ENCODE results near the gene ROBO1. TPM values are rescaled to one million over a fixed set of nuclear protein-coding genes. Genes with fewer than 3 reads are reported as not detected.

The ROBO1 gene
- total and polyA plus RNA-seq, 2 of the 8 experiments (the other 6 are each of a cell fraction or from before 2014, with no cell fraction given): 51.4 to 91.0 TPM

GRCh38 chr3:79111375-79112052 is 656.3 kb downstream of the ROBO1 start:
- Histone ChIP-seq H3K36me3 (ENCODE audit: control insufficient read depth in 2 of 4, insufficient read depth in 4 of 4, low read length in 3 of 4) (no peaks in the 10 kb centered on the region), H3K9me3 (ENCODE audit: insufficient read depth in 2 of 2, low read depth in 1 of 2, low read length in 1 of 2) (no peaks in the 10 kb centered on the region), H2BK5ac (ENCODE audit: low read depth, low read length) (no peak overlapping the region), H2AFZ (ENCODE audit: low read length) (no peak overlapping the region), H3K79me1 (ENCODE audit: low read depth, low read length) (no peaks in the 10 kb centered on the region), H3K56ac (replicated peaks; ENCODE audit: insufficient read length, low read depth, low read length) (no peak overlapping the region), H3K4me3 (ENCODE audit: extremely low read depth in 1 of 4, insufficient read depth in 2 of 4, low read depth in 3 of 4, low read length in 4 of 4) (no peak overlapping the region), H4K5ac (ENCODE audit: insufficient read length, low read depth, low read length) (no peak overlapping the region), H2BK15ac (ENCODE audit: low read length) (no peak overlapping the region), H3K9ac (replicated peaks in 1 of 4; ENCODE audit: extremely low read depth in 1 of 4, low read depth in 3 of 4, low read length in 3 of 4) (no peak overlapping the region), H4K20me1 (replicated peaks in 1 of 2; ENCODE audit: control insufficient read depth in 1 of 2, insufficient read depth in 2 of 2, low read length in 2 of 2) (no peaks in the 10 kb centered on the region), H2BK20ac (ENCODE audit: low read length) (no peak overlapping the region), H3K23ac (ENCODE audit: insufficient read length) (no peak overlapping the region), H3K27me3 (replicated peaks in 1 of 4; ENCODE audit: control insufficient read depth in 3 of 4, extremely low read depth in 1 of 4, insufficient read depth in 3 of 4, low read length in 3 of 4) (no peaks in the 10 kb centered on the region), H3K79me2 (ENCODE audit: control insufficient read depth in 1 of 2, insufficient read depth in 2 of 2, low read length in 2 of 2) (no peaks in the 10 kb centered on the region), H3K18ac (ENCODE audit: extremely low read depth, low read length) (no peak overlapping the region), H3K4me1 (replicated peaks in 1 of 4; ENCODE audit: control insufficient read depth in 3 of 4, insufficient read depth in 4 of 4, low read length in 3 of 4) (peaks cover 0 to 3% (median 0%) of the 10 kb centered on the region in 4 experiments; a peak in 1 of 7 replicates), H4K91ac (replicated peaks; ENCODE audit: insufficient read length, low read length) (no peak overlapping the region), H3K23me2 (ENCODE audit: low read depth, low read length) (no peaks in the 10 kb centered on the region; the same call in 1 of the 2 replicates), H4K8ac (ENCODE audit: extremely low read depth, insufficient read depth, low read length) (no peak overlapping the region), H2BK12ac (ENCODE audit: low read depth, low read length) (no peak overlapping the region), H3K4me2 (ENCODE audit: insufficient read depth in 1 of 2, low read depth in 2 of 2, low read length in 2 of 2) (no peak overlapping the region), H3K27ac (ENCODE audit: low read depth, low read length) (no peak overlapping the region), H3K14ac (ENCODE audit: insufficient read length) (no peak overlapping the region), H3K4ac (replicated peaks; ENCODE audit: insufficient read length, low read depth, low read length) (no peak overlapping the region), H2BK120ac (replicated peaks; ENCODE audit: low read depth, low read length) (no peak overlapping the region), H2AK5ac (ENCODE audit: low read depth, low read length) (no peak overlapping the region)
- DNase-seq (ENCODE audit: low read depth in 1 of 2, low spot score in 2 of 2): no peak
- 92% methylated on average over 3 of the region's 3 CpGs; no CpG with 5 or more reads in 1 of the 2 experiments for WGBS, 2 experiments (ENCODE audit: extremely low coverage in 1 of 2, insufficient coverage in 1 of 2, insufficient read length in 1 of 2, insufficient replicate concordance in 2 of 2, low coverage in 1 of 2, low lambda C conversion rate in 2 of 2, missing lambda C conversion rate in 1 of 2)
- ChIA-PET POLR2A (ENCODE audit: partially characterized antibody) (no interaction called here), CTCF (ENCODE audit: partially characterized antibody) (interaction anchor here (2.0 kb wide), 1 partner anchor 9 kb away, joined by 5 read pairs; no protein-coding TSS in a partner anchor)
- no peak for FAIRE-seq
- no peak for TF ChIP-seq KDM1A (IDR thresholded peaks at IDR 0.05; ENCODE audit: borderline replicate concordance, low read length)
- TF ChIP-seq SIRT6 (IDR thresholded peaks at IDR 0.05; ENCODE audit: low read length): no peak
- TF ChIP-seq CTBP2 (IDR thresholded peaks at IDR 0.05; ENCODE audit: borderline replicate concordance, insufficient read depth, insufficient read length, low read length): no peak
- TF ChIP-seq CREB1 (IDR thresholded peaks at IDR 0.05): no peak
- TF ChIP-seq KDM5A (IDR thresholded peaks at IDR 0.05; ENCODE audit: low read length): no peak
- no peak for TF ChIP-seq SIX5 (IDR thresholded peaks at IDR 0.05; ENCODE audit: low read depth, low read length)
- TF ChIP-seq RAD21 (IDR thresholded peaks at IDR 0.05 in 1 of 2, conservative IDR thresholded peaks at IDR 0.05 in 1 of 2; ENCODE audit: low read depth in 2 of 2, low read length in 2 of 2): no peak
- TF ChIP-seq PHF8 (conservative IDR thresholded peaks at IDR 0.05; ENCODE audit: low read depth, low read length): no peak
- TF ChIP-seq POLR2AphosphoS5 (IDR thresholded peaks at IDR 0.05; ENCODE audit: low read depth, low read length): no peak
- no peak for TF ChIP-seq EZH2 (IDR thresholded peaks at IDR 0.05; ENCODE audit: low read depth, low read length, severe bottlenecking)
- TF ChIP-seq BRCA1 (IDR thresholded peaks at IDR 0.05; ENCODE audit: low read depth, low read length): no peak
- TF ChIP-seq SUZ12 (IDR thresholded peaks at IDR 0.05; ENCODE audit: low read length): no peak
- TF ChIP-seq MAX (IDR thresholded peaks at IDR 0.05): no peak
